Mesothelial cell of epicardium (in vitro differentiated cells): ENCODE measurements around the gene RTF1. TPM values are rescaled to one million over a fixed set of nuclear protein-coding genes. Genes with fewer than 3 reads are reported as not detected.
A peak's percentile ranks its signal among the peaks of the same experiment; 100 is the strongest.

Experiments
- DNase-seq, 2 experiments: peaks; one replicate each; pipeline ENCODE4 v3.0.0; 2021; ENCODE audit warnings: low spot score in 2 of 2; ENCODE audit not compliant: unreplicated experiment in 2 of 2
- H3K27ac Mint-ChIP-seq: 2 replicates; pipeline ENCODE4 v1.8.0; 2021; ENCODE audit warnings: mixed read lengths
- H3K27me3 Mint-ChIP-seq: 2 replicates; pipeline ENCODE4 v1.8.0; 2021; ENCODE audit warnings: low read depth, mixed read lengths
- H3K36me3 Mint-ChIP-seq: 2 replicates; pipeline ENCODE4 v1.8.0; 2021; ENCODE audit warnings: mixed read lengths
- H3K4me1 Mint-ChIP-seq: 2 replicates; pipeline ENCODE4 v1.8.0; 2021; ENCODE audit warnings: mixed read lengths
- H3K4me3 Mint-ChIP-seq: 2 replicates; pipeline ENCODE4 v1.8.0; 2021; ENCODE audit warnings: mild to moderate bottlenecking, moderate library complexity, mixed read lengths
- H3K9me3 Mint-ChIP-seq: 2 replicates; pipeline ENCODE4 v1.8.0; 2021; ENCODE audit warnings: mixed read lengths
- CTCF ChIP-seq: fragments of 200-600 bp; sonication (generic); IDR thresholded peaks from one replicate; pipeline ENCODE4 v1.5.0; 2021; ENCODE audit warnings: antibody characterized with exemption; ENCODE audit not compliant: unreplicated experiment
- total RNA-seq: library from RNA; stranded (reverse); gene quantifications from 3 replicates; pipeline ENCODE4 v1.2.1, GENCODE V29; 2021

The RTF1 gene
- total RNA-seq, 1 donor from 2014 or later, result 63.5 TPM

GRCh38 chr15:41513506-41514227, 96.8 kb downstream of the RTF1 start, which contains the start of gene LTK:
Gene LTK, minus strand, starts transcription at chr15:41513827. Its CDS starts 118 bp downstream, at chr15:41513709.
- Mint-ChIP-seq H3K9me3 (no peaks in the 10 kb centered on the region), H3K4me3 (peak within 1 kb of the TSS; percentile 69), H3K27ac (no peak within 1 kb of the TSS), H3K36me3 (peaks cover 17% of the 10 kb centered on the region), H3K27me3 (peaks cover 50% of the 10 kb centered on the region), H3K4me1 (peaks cover 20% of the 10 kb centered on the region)
- no peak for TF ChIP-seq CTCF
- no peak for DNase-seq

GRCh38 chr15:41517895-41518449, 101.1 kb downstream of the RTF1 start:
- DNase-seq, result no peak
- H3K27me3 Mint-ChIP-seq, result peaks cover 17% of the 10 kb centered on the region
- no peak overlapping the region for H3K4me3 Mint-ChIP-seq
- H3K9me3 Mint-ChIP-seq, result no peaks in the 10 kb centered on the region
- H3K27ac Mint-ChIP-seq, result no peak overlapping the region
- H3K36me3 Mint-ChIP-seq, result peaks cover 23% of the 10 kb centered on the region
- TF ChIP-seq CTCF, result no peak
- H3K4me1 Mint-ChIP-seq, result peaks cover 9% of the 10 kb centered on the region

- no peak overlapping the region for H3K4me3 Mint-ChIP-seq
- peaks cover 26% of the 10 kb centered on the region for H3K36me3 Mint-ChIP-seq
- H3K27ac Mint-ChIP-seq, result no peak overlapping the region
- no peaks in the 10 kb centered on the region for H3K27me3 Mint-ChIP-seq
- H3K9me3 Mint-ChIP-seq, result no peaks in the 10 kb centered on the region
- no peak for TF ChIP-seq CTCF
- H3K4me1 Mint-ChIP-seq, result no peaks in the 10 kb centered on the region
- no peak for DNase-seq
Measured at GRCh38 chr15:41520636-41521035, 103.7 kb downstream of the RTF1 start.

- Mint-ChIP-seq H3K4me3 (no peak overlapping the region), H3K27me3 (no peaks in the 10 kb centered on the region), H3K27ac (no peak overlapping the region), H3K9me3 (no peaks in the 10 kb centered on the region), H3K36me3 (peaks cover 28% of the 10 kb centered on the region), H3K4me1 (no peaks in the 10 kb centered on the region)
- DNase-seq, result no peak
- no peak for TF ChIP-seq CTCF
Measured at GRCh38 chr15:41521614-41522013, 104.7 kb downstream of the RTF1 start.

DNA sequence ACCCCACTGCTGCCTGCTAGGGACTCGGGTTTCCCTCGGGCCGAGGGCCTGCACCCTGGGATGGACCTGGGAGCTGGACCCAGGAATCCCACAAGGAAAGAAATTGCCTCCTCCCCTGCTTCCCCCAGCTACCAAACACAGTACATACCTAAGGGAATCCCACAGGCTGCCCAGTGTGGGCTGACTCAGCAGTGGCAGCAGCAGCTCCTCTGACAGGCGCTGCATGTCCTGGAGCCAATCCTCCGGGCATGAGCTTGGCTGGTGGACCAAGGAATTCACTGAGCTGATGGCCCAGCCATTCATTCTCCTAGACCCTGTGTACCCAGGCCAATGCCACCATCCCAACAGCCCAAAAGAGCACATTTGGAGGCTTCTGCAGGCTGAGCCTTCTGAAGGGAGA, 106.2 kb downstream of the RTF1 start:
- TF ChIP-seq CTCF, result no peak
- Mint-ChIP-seq H3K36me3 (peaks cover 26% of the 10 kb centered on the region), H3K27ac (no peak overlapping the region), H3K4me1 (no peaks in the 10 kb centered on the region), H3K27me3 (no peaks in the 10 kb centered on the region), H3K4me3 (no peak overlapping the region), H3K9me3 (no peaks in the 10 kb centered on the region)
- no peak for DNase-seq
